OCI-LY1 (cell line): ENCODE data around the gene NUMA1.

ENCODE experiments used
- CTCF ChIP-seq: fragments of 200-600 bp; sonication (generic), shearing (Covaris generic); IDR thresholded peaks from 2 replicates; pipeline ENCODE4 v1.5.1; 2017; ENCODE audit warnings: mild to moderate bottlenecking, antibody characterized with exemption, low read length, moderate library complexity, mixed read lengths
- EZH2 ChIP-seq: fragments of 200-600 bp; sonication (generic), shearing (Covaris generic); IDR thresholded peaks from 2 replicates; pipeline ENCODE4 v1.8.0; 2017; ENCODE audit warnings: borderline replicate concordance, mixed run types, mild to moderate bottlenecking, antibody characterized with exemption, low read length, moderate library complexity, mixed read lengths

DNA sequence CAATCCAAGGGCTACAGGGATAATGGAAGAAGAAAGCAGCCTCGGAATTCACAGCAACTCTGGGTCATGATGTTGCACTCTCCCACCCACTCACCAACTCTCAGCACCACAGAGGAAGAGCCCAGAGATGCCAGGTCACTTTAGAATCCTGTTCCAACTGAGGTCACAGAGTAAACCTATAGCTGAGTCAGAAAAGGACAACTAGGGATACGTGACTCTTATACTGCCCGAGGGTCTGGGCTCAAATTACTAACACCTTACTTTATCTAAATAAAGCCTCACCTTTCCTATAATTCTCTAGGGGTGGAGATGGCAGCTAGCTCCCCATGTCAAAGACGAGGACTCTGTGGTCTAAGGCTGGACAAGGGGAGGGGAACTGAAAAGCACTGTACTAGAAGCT lies 57.0 kb downstream of the NUMA1 start:
- TF ChIP-seq CTCF, result no peak
- TF ChIP-seq EZH2, result no peak
